Caco-2 (cell line): ENCODE results near the gene JAK1. TPM values are rescaled to one million over a fixed set of nuclear protein-coding genes. Genes with fewer than 3 reads are reported as not detected.

Experiments used
- BruUV-seq: library from RNA; stranded (reverse); fragments of 400-500 nt; replicated peaks from 2 replicates; lab custom pipeline; 2021; lab: Mats Ljungman, UMichigan
- CTCF ChIA-PET: fragments of 300-600 bp; sonication (Branson Sonifier 250); formaldehyde crosslinking; loops from one replicate; lab custom pipeline; 2022; ENCODE audit warnings: antibody characterized with exemption; lab: Charles Lee
- POLR2A ChIA-PET: fragments of 300-600 bp; sonication (Branson Sonifier 250); formaldehyde crosslinking; loops from one replicate; lab custom pipeline; 2022; ENCODE audit warnings: antibody characterized with exemption; lab: Charles Lee
- DNase-seq, 2 experiments: peaks; one replicate each; pipeline versions ENCODE4 v3.0.0 to v3.0.0-alpha.2; 2020 to 2022
- H3K27me3 ChIP-seq: replicated peaks from 2 replicates; pipeline ENCODE4 v1.6.0; 2011; ENCODE audit warnings: low read length; ENCODE audit not compliant: control insufficient read depth, insufficient read depth
- H3K36me3 ChIP-seq: 2 replicates; pipeline ENCODE4 v1.5.1; 2011; ENCODE audit warnings: low read length; ENCODE audit not compliant: control insufficient read depth, insufficient read depth
- H3K4me1 ChIP-seq: fragments of 250-450 bp; sonication (Bioruptor Pico); 2 replicates; pipeline ENCODE4 v1.5.1; 2020; ENCODE audit warnings: mild to moderate bottlenecking
- H3K4me3 ChIP-seq: 2 replicates; pipeline ENCODE4 v1.5.1; 2011; ENCODE audit warnings: low read depth, mild to moderate bottlenecking, control low read depth, low read length
- H3K9me3 ChIP-seq: fragments of 250-450 bp; sonication (Bioruptor Pico); 2 replicates; pipeline ENCODE4 v1.5.1; 2020; ENCODE audit warnings: mild to moderate bottlenecking, moderate library complexity
- H3K27ac Mint-ChIP-seq: one replicate; pipeline ENCODE4 v1.8.0; 2022; ENCODE audit warnings: mixed read lengths; ENCODE audit not compliant: unreplicated experiment
- H3K27me3 Mint-ChIP-seq: one replicate; pipeline ENCODE4 v1.8.0; 2022; ENCODE audit warnings: mixed read lengths; ENCODE audit not compliant: insufficient read depth, unreplicated experiment
- H3K36me3 Mint-ChIP-seq: one replicate; pipeline ENCODE4 v1.8.0; 2022; ENCODE audit warnings: mild to moderate bottlenecking, mixed read lengths; ENCODE audit not compliant: insufficient read depth, unreplicated experiment
- H3K4me1 Mint-ChIP-seq: one replicate; pipeline ENCODE4 v1.8.0; 2022; ENCODE audit warnings: low read depth, mixed read lengths; ENCODE audit not compliant: unreplicated experiment
- H3K4me3 Mint-ChIP-seq: one replicate; pipeline ENCODE4 v1.8.0; 2022; ENCODE audit warnings: mild to moderate bottlenecking, moderate library complexity, mixed read lengths; ENCODE audit not compliant: unreplicated experiment
- H3K9me3 Mint-ChIP-seq: one replicate; pipeline ENCODE4 v1.8.0; 2022; ENCODE audit warnings: mixed read lengths; ENCODE audit not compliant: unreplicated experiment
- intact Hi-C: fragments of 100-400 bp; cut with micrococcal nuclease; formaldehyde crosslinking; loops from one replicate; pipeline ENCODE4 v1.10.0; 2022; ENCODE audit not compliant: unreplicated experiment
- total RNA-seq: library from RNA; stranded (reverse); gene quantifications from 2 replicates; pipeline ENCODE4 v1.2.3, GENCODE V29; 2022
- TF ChIP-seq, protein P1 (sequence below), 2 experiments: fragments of 200-600 bp in 1 of 2; IDR thresholded peaks; 1 replicate in 1 of 2; 2 replicates in 1 of 2; pipeline versions ENCODE4 v1.5.1 to v1.8.0; 2011 to 2022; ENCODE audit warnings: antibody characterized with exemption in 1 of 2, control low read depth in 1 of 2, inconsistent platforms in 1 of 2, low read depth in 1 of 2, low read length in 1 of 2, mild to moderate bottlenecking in 1 of 2, moderate library complexity in 1 of 2; ENCODE audit not compliant: insufficient read depth in 1 of 2, severe bottlenecking in 1 of 2, unreplicated experiment in 1 of 2

JAK1 gene
- total RNA-seq, 1 experiment from 2014 or later = 35.5 TPM

- Mint-ChIP-seq H3K27me3 (no peaks in the 10 kb centered on the region), H3K27ac (peak overlapping the region; percentile 85), H3K36me3 (no peaks in the 10 kb centered on the region), H3K4me3 (no peak overlapping the region), H3K4me1 (peaks cover 37% of the 10 kb centered on the region), H3K9me3 (no peaks in the 10 kb centered on the region)
- no peaks in the 10 kb centered on the region for H3K9me3 ChIP-seq
- TF ChIP-seq, protein P1, sequence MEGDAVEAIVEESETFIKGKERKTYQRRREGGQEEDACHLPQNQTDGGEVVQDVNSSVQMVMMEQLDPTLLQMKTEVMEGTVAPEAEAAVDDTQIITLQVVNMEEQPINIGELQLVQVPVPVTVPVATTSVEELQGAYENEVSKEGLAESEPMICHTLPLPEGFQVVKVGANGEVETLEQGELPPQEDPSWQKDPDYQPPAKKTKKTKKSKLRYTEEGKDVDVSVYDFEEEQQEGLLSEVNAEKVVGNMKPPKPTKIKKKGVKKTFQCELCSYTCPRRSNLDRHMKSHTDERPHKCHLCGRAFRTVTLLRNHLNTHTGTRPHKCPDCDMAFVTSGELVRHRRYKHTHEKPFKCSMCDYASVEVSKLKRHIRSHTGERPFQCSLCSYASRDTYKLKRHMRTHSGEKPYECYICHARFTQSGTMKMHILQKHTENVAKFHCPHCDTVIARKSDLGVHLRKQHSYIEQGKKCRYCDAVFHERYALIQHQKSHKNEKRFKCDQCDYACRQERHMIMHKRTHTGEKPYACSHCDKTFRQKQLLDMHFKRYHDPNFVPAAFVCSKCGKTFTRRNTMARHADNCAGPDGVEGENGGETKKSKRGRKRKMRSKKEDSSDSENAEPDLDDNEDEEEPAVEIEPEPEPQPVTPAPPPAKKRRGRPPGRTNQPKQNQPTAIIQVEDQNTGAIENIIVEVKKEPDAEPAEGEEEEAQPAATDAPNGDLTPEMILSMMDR (IDR thresholded peaks at IDR 0.05; ENCODE audit: insufficient read depth in 1 of 2, low read depth in 1 of 2, low read length in 1 of 2, severe bottlenecking in 1 of 2, unreplicated experiment in 1 of 2) = no peak
- CTCF ChIA-PET = no interaction called here
- intact Hi-C loops = loop anchor here (5.0 kb wide), 1 partner anchor 58 kb away; no protein-coding TSS in a partner anchor
- DNase-seq = no peak
- no peak overlapping the region for H3K4me3 ChIP-seq
- H3K4me1 ChIP-seq = peaks cover 42% of the 10 kb centered on the region
- no peaks in the 10 kb centered on the region for H3K27me3 ChIP-seq
- POLR2A ChIA-PET = no interaction called here
- no peaks in the 10 kb centered on the region for H3K36me3 ChIP-seq
- no TSS peak for BruUV-seq
Observed at GRCh38 chr1:64984106-64984505, 17.8 kb upstream of the JAK1 start.

DNA sequence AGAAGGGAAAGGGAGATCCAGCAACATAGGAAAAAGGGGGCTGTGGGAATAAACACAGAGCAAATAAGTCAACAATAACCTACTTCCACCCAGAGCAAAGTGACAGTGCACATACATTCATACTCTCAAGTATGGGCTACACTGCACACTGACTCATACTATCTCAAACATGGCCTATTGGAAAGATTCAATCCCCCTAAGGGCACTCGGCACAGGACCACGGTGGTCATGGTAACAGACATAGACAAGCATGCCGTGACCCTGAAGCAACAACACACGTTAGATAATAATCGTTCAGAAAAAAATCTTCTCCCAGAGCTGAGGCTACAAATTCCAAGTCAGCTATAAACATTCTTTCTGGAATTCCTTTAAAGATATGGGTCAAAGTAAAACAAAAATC lies 16.8 kb upstream of the JAK1 start:
- BruUV-seq = no TSS peak
- intact Hi-C loops = loop anchor here (1.0 to 5.0 kb wide), 3 partner anchors 16 to 59 kb away; partner anchors contain the start of gene JAK1
- Mint-ChIP-seq H3K4me1 (peaks cover 37% of the 10 kb centered on the region), H3K27me3 (no peaks in the 10 kb centered on the region), H3K36me3 (no peaks in the 10 kb centered on the region), H3K9me3 (no peaks in the 10 kb centered on the region), H3K4me3 (peak overlapping the region; percentile 45), H3K27ac (peak overlapping the region; percentile 85)
- no peak overlapping the region for H3K4me3 ChIP-seq
- ChIA-PET POLR2A (no interaction called here), CTCF (interaction anchor here (0.6 kb wide), 1 partner anchor 38 kb away, joined by 4 read pairs; no protein-coding TSS in a partner anchor)
- TF ChIP-seq, protein P1 (IDR thresholded peaks at IDR 0.05; ENCODE audit: insufficient read depth in 1 of 2, low read depth in 1 of 2, low read length in 1 of 2, severe bottlenecking in 1 of 2, unreplicated experiment in 1 of 2) = no peak
- no peaks in the 10 kb centered on the region for H3K27me3 ChIP-seq
- peak; percentile 78 to 85 for DNase-seq
- H3K4me1 ChIP-seq = peaks cover 42% of the 10 kb centered on the region
- H3K9me3 ChIP-seq = no peaks in the 10 kb centered on the region
- no peaks in the 10 kb centered on the region for H3K36me3 ChIP-seq

- ChIA-PET POLR2A (interaction anchor here (1.2 kb wide), 1 partner anchor 15 kb away, joined by 9 read pairs; the partner anchor contains the start of gene JAK1), CTCF (no interaction called here)
- Mint-ChIP-seq H3K4me3 (peak overlapping the region; percentile 29), H3K27ac (peak overlapping the region; percentile 85), H3K4me1 (peaks cover 32% of the 10 kb centered on the region), H3K36me3 (no peaks in the 10 kb centered on the region), H3K27me3 (no peaks in the 10 kb centered on the region), H3K9me3 (no peaks in the 10 kb centered on the region)
- Histone ChIP-seq H3K36me3 (no peaks in the 10 kb centered on the region), H3K9me3 (no peaks in the 10 kb centered on the region), H3K4me3 (no peak overlapping the region), H3K27me3 (no peaks in the 10 kb centered on the region), H3K4me1 (peaks cover 30% of the 10 kb centered on the region)
- no TSS peak for BruUV-seq
- intact Hi-C loops = loop anchor here (2.0 to 5.0 kb wide), 2 partner anchors 15 to 60 kb away; partner anchors contain the start of gene JAK1
- DNase-seq = no peak
- TF ChIP-seq, protein P1 (IDR thresholded peaks at IDR 0.05; ENCODE audit: insufficient read depth in 1 of 2, low read depth in 1 of 2, low read length in 1 of 2, severe bottlenecking in 1 of 2, unreplicated experiment in 1 of 2) = no peak
Observed at GRCh38 chr1:64981601-64982533, 15.5 kb upstream of the JAK1 start.
